ENCODE results near the gene CADM1. TPM values are rescaled to one million over a fixed set of nuclear protein-coding genes. Genes with fewer than 3 reads are reported as not detected.

Gene CADM1
- total and polyA plus RNA-seq, 9 of the 15 experiments (the other 6 are each of a cell fraction or from before 2014, with no cell fraction given), result 0.42 TPM; not detected in 8

DNA sequence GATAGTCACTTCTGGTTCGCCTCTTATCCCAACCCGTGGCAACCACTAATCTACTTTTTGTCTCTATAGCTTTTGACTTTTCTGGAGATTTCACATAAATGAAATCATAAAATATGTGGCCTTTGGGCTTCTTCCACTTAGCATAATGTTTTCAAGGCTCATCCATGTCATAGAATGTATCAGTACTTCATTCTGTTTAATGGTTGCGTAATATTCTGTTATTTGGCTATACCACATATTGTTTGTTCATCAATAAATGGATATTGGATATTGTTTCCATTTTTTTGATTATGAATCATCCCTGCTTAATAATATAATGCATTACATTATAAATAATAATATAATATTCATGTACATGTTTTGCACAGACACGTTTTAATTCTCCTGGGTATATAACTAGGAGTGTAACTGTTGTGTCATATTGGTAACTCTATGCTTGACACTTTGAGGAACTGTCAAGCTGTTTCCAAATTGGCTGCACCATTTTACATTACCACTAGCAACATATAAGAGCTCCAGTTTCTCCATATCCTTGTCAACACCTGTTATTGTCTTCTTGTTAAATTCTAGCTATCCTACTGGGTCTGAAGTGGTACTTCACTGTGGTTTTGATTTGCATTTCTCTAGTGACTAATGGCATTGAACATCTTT, 181.5 kb downstream of the CADM1 start:
- ATAC-seq (no peak), DNase-seq (ENCODE audit: extremely low read depth in 1 of 4, low spot score in 3 of 4) (no peak), FAIRE-seq (no peak)
- TF ChIP-seq CEBPB (tag; IDR thresholded peaks at IDR 0.05) (peak; percentile 62), KLF1 (tag; IDR thresholded peaks at IDR 0.05) (no peak), CEBPG (CRISPR knock-in tag; IDR thresholded peaks at IDR 0.05) (no peak), CEBPG (tag; conservative IDR thresholded peaks at IDR 0.05 in 1 of 2, IDR thresholded peaks at IDR 0.05 in 1 of 2) (peak in 1 of 2 experiments; percentile 86; a peak in 2 of 4 replicates)
- ChIA-PET POLR2A (no interaction called here), CTCF (ENCODE audit: low intra/inter-chr PET ratio) (interaction anchor here (2.3 kb wide), 1 partner anchor 954 kb away, joined by 8 read pairs; no protein-coding TSS in a partner anchor)
- Histone ChIP-seq H3K36me3 (ENCODE audit: control insufficient read depth, insufficient read depth, low read length) (no peaks in the 10 kb centered on the region), H2AFZ (ENCODE audit: low read depth, low read length) (no peak overlapping the region), H3K9ac (ENCODE audit: insufficient read depth in 1 of 2, low read depth in 2 of 2, low read length in 2 of 2) (no peak overlapping the region), H3K9me3 (replicated peaks; ENCODE audit: control insufficient read depth, insufficient read depth, low read depth, low read length) (no peaks in the 10 kb centered on the region), H3K4me1 (replicated peaks in 1 of 2; ENCODE audit: control insufficient read depth in 2 of 2, insufficient read depth in 2 of 2, low read length in 2 of 2) (no peaks in the 10 kb centered on the region), H3K27ac (ENCODE audit: extremely low read depth, low read depth, low read length) (no peak overlapping the region), H3K4me2 (ENCODE audit: insufficient read depth, low read length) (no peak overlapping the region), H3K4me3 (no peak overlapping the region), H4K20me1 (replicated peaks; ENCODE audit: control insufficient read depth, insufficient read depth, low read length) (no peaks in the 10 kb centered on the region), H3K27me3 (ENCODE audit: control insufficient read depth in 2 of 2, insufficient read depth in 2 of 2, low read length in 2 of 2) (no peaks in the 10 kb centered on the region), H3K9me1 (ENCODE audit: control insufficient read depth, insufficient read depth, low read length) (no peaks in the 10 kb centered on the region), H3K79me2 (ENCODE audit: control insufficient read depth, insufficient read depth, low read length) (no peaks in the 10 kb centered on the region)
- WGBS (ENCODE audit: insufficient coverage, low coverage, missing lambda C conversion rate), result 0% methylated on average over 4 of the region's 4 CpGs
- no TSS peak for BruUV-seq (replicated peaks)
- intact Hi-C loops (cut with micrococcal nuclease), result loop anchor here (5.0 to 10.0 kb wide), 3 partner anchors 550 to 1372 kb away; no protein-coding TSS in a partner anchor
- in situ Hi-C loops (cut with MboI), result no loop called here

Data from K562 (cell line).